GM18508 (cell line): ENCODE results near the gene PARP11.

ENCODE experiments used
- ATAC-seq: cut with Tn5 transposase; IDR thresholded peaks from one replicate; pipeline ENCODE4 v1.9.1; 2021; ENCODE audit warnings: moderate number of reproducible peaks; ENCODE audit not compliant: insufficient read depth, unreplicated experiment

PARP11 gene

GRCh38 chr12:3790642-3791041, 82.6 kb downstream of the PARP11 start:
- no peak for ATAC-seq

GRCh38 chr12:3789838-3790237, 83.4 kb downstream of the PARP11 start:
- ATAC-seq, result no peak

GRCh38 chr12:3777206-3777809, 95.9 kb downstream of the PARP11 start:
- ATAC-seq, result no peak

- ATAC-seq, result no peak
Observed at GRCh38 chr12:3775385-3776035, 97.7 kb downstream of the PARP11 start.

DNA sequence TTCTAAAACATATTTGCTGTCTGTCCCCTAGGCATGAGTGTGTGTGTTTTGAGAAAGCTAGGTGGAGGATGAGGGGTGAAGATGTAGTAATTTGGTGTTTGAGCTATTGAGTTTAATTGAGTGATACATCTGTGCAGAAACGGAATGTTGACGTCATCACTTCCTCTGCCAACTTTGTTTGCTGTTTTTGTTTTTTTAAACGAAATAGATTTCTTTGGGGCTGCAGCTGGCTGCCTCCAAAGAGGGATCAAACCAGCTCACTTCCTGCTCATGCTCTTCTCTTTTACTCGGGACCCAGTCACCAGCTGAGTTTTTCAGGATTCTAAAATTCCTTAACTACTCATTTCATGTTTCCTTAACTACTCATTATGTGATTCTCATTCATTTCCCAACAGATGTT, 100.8 kb downstream of the PARP11 start:
- no peak for ATAC-seq

DNA sequence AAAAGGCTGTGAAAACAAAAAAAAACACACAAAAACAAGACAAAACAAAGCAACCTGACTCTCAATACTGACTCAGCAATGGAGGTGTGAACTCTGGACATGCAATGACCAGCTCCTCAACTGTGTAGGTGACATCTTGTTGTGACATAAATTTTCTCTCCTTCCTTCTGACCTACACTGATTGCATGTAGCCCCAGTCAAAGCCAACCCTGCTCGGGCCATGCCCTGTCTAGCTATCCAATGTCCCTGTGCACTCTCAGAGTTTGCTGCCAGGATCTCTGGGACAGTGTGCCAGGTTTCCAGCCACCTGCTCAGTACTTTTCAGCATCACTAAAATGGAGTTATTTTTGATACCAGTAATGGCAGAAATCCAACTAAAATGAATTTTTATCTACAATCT, 101.3 kb downstream of the PARP11 start:
- no peak for ATAC-seq

DNA sequence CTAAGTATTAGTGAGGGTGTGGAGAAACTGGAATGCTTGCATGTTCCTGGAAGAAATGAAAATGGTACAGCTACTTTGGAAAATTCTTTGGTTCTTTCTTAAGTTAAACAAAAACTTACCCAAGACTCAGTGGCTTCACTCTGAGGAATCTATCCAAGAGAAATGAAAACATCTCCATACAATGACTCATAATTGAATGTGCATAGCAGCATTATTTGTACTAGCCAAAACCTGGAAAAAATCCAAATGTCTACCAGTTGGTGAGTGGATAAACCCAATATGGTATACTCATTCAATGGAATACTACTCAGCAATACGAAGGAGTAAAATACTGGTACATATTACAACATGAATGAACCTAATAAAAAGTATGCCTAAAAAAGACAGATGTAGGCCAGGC, 102.3 kb downstream of the PARP11 start:
- ATAC-seq, result no peak

GRCh38 chr12:3768911-3769447, 104.2 kb downstream of the PARP11 start:
- no peak for ATAC-seq

- ATAC-seq, result no peak
Observed at GRCh38 chr12:3761116-3761735, 112.0 kb downstream of the PARP11 start.

- no peak for ATAC-seq
Observed at GRCh38 chr12:3759878-3760277, 113.3 kb downstream of the PARP11 start.
